HCT116 (cell line): ENCODE data around the gene ZNF648.

Experiments used
- EZH2phosphoT487 ChIP-seq: fragments of 200-600 bp; IDR thresholded peaks from 2 replicates; pipeline ENCODE4 v1.6.1; 2018; ENCODE audit warnings: antibody characterized with exemption, borderline replicate concordance
- MAX ChIP-seq: IDR thresholded peaks from 2 replicates; pipeline ENCODE4 v1.6.1; 2012
- POLR2A ChIP-seq: IDR thresholded peaks from 2 replicates; pipeline ENCODE4 v1.7.0; 2011; ENCODE audit warnings: borderline replicate concordance; ENCODE audit not compliant: insufficient read depth, insufficient read length; ENCODE audit errors: extremely low read depth
- POLR2AphosphoS5 ChIP-seq: IDR thresholded peaks from 2 replicates; pipeline ENCODE4 v1.6.1; 2011; ENCODE audit warnings: mild to moderate bottlenecking, low read depth, low read length, moderate library complexity
- SIN3A ChIP-seq: IDR thresholded peaks from 2 replicates; pipeline ENCODE4 v1.6.1; 2012; ENCODE audit warnings: low read depth
- YY1 ChIP-seq: IDR thresholded peaks from 2 replicates; pipeline ENCODE4 v1.6.1; 2011; ENCODE audit warnings: low read length, low read depth, moderate library complexity, mild to moderate bottlenecking; ENCODE audit not compliant: insufficient replicate concordance; ENCODE audit errors: extremely low read depth
- TF ChIP-seq, protein P1 (sequence below), 3 experiments: fragments of 200-600 bp in 1 of 3; sonication (generic) in 1 of 3; IDR thresholded peaks in 2 of 3; conservative IDR thresholded peaks in 1 of 3; 2 replicates each; pipeline ENCODE4 v1.5.1; 2012 to 2017; ENCODE audit warnings: low read depth in 2 of 3, low read length in 2 of 3, antibody characterized with exemption in 1 of 3, borderline replicate concordance in 1 of 3, control low read depth in 1 of 3, mild to moderate bottlenecking in 1 of 3, mixed read lengths in 1 of 3, mixed run types in 1 of 3, moderate library complexity in 1 of 3; ENCODE audit not compliant: insufficient read depth in 1 of 3

- TF ChIP-seq POLR2A (no peak), POLR2AphosphoS5 (no peak), MAX (no peak), EZH2phosphoT487 (no peak), SIN3A (no peak), YY1 (no peak)
- TF ChIP-seq, protein P1, sequence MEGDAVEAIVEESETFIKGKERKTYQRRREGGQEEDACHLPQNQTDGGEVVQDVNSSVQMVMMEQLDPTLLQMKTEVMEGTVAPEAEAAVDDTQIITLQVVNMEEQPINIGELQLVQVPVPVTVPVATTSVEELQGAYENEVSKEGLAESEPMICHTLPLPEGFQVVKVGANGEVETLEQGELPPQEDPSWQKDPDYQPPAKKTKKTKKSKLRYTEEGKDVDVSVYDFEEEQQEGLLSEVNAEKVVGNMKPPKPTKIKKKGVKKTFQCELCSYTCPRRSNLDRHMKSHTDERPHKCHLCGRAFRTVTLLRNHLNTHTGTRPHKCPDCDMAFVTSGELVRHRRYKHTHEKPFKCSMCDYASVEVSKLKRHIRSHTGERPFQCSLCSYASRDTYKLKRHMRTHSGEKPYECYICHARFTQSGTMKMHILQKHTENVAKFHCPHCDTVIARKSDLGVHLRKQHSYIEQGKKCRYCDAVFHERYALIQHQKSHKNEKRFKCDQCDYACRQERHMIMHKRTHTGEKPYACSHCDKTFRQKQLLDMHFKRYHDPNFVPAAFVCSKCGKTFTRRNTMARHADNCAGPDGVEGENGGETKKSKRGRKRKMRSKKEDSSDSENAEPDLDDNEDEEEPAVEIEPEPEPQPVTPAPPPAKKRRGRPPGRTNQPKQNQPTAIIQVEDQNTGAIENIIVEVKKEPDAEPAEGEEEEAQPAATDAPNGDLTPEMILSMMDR (IDR thresholded peaks at IDR 0.05 in 2 of 3, conservative IDR thresholded peaks at IDR 0.05 in 1 of 3; ENCODE audit: borderline replicate concordance in 1 of 3, insufficient read depth in 1 of 3, low read depth in 2 of 3, low read length in 2 of 3): no peak
Observed at GRCh38 chr1:182066934-182067333, 5.4 kb upstream of the ZNF648 start.
